ENCODE measurements around the gene HTRA3. TPM values are rescaled to one million over a fixed set of nuclear protein-coding genes. Genes with fewer than 3 reads are reported as not detected.
A peak's percentile ranks its signal among the peaks of the same experiment; 100 is the strongest.
"Not testable (repeated sequence)": the region's sequence is repeated elsewhere in the genome, so short reads cannot be mapped to it uniquely, and the experiment has no call there.

The HTRA3 gene
- total and polyA plus RNA-seq, 7 donors, result 7.2 to 26.4 (median 14.0) TPM

DNA sequence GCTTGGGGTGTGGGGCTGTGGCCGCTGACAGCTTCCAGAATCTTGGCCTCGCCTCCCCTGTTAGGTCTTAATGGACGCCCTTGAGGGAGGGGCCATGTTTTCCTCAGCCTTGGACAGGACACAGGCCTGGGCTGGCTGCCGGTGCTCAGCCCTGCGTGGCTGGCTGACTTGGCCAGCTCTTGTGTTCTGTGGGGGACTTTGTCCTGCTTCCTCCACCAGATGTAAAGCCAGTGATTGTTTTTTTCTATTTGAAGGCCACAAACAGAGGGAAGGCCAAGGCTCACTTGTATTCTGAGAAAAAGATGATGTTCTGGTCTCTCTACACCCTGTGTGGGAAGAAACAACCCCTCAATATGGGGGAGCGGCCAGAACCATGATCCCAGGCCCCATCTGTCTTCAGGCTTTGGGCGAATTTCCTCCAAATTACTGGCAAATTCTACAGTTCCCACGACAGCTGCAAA, 71.3 kb downstream of the HTRA3 start:
- ATAC-seq (peak; percentile 74 to 85 (median 78)), DNase-seq (peak; percentile 81 to 92)
- Histone ChIP-seq H3K36me3 (ENCODE audit: insufficient read depth in 1 of 2, low read depth in 1 of 2) (no peaks in the 10 kb centered on the region), H3K4me3 (no peak overlapping the region), H3K27ac (peak overlapping the region; percentile 56), H3K4me1 (peaks cover 19% of the 10 kb centered on the region), H3K27me3 (ENCODE audit: insufficient read depth in 3 of 3, low read length in 2 of 3) (no peaks in the 10 kb centered on the region), H3K9me3 (no peaks in the 10 kb centered on the region)
- TF ChIP-seq, protein P1, sequence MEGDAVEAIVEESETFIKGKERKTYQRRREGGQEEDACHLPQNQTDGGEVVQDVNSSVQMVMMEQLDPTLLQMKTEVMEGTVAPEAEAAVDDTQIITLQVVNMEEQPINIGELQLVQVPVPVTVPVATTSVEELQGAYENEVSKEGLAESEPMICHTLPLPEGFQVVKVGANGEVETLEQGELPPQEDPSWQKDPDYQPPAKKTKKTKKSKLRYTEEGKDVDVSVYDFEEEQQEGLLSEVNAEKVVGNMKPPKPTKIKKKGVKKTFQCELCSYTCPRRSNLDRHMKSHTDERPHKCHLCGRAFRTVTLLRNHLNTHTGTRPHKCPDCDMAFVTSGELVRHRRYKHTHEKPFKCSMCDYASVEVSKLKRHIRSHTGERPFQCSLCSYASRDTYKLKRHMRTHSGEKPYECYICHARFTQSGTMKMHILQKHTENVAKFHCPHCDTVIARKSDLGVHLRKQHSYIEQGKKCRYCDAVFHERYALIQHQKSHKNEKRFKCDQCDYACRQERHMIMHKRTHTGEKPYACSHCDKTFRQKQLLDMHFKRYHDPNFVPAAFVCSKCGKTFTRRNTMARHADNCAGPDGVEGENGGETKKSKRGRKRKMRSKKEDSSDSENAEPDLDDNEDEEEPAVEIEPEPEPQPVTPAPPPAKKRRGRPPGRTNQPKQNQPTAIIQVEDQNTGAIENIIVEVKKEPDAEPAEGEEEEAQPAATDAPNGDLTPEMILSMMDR (IDR thresholded peaks at IDR 0.05), result no peak
- intact Hi-C loops (cut with DNase I), result loop anchor here (5.0 kb wide), 2 partner anchors 36 to 46 kb away; no protein-coding TSS in a partner anchor
- 21 to 40% (median 24%) methylated on average over 8 of the region's 8 CpGs for WGBS, 3 donors

DNA sequence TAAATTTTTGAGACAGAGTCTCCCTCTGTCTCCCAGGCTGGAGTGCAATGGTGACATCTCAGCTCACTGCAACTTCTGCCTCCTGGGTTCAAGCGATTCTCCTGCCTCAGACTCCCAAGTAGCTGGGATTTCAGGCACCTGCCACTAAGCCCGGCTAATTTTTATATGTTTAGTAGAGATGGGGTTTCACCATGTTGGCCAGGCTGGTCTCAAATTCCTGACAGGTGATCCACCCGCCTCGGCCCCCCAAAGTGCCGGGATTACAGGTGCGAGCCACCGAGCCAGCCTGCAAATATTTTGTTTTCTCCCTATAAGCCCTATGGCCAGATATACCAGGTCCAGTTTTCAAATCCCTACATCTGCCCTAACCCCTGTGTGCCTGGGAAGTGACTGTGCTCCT, 71.7 kb downstream of the HTRA3 start:
- Histone ChIP-seq H3K4me1 (peaks cover 19% of the 10 kb centered on the region), H3K27ac (peak overlapping the region; percentile 56)
- H3K9me3 ChIP-seq; H3K4me3 ChIP-seq; H3K27me3 ChIP-seq (ENCODE audit: insufficient read depth in 3 of 3, low read length in 2 of 3); H3K36me3 ChIP-seq (ENCODE audit: insufficient read depth in 1 of 2, low read depth in 1 of 2); DNase-seq: not testable (repeated sequence)
- 23 to 47% (median 34%) methylated on average over 7 of the region's 7 CpGs for WGBS, 3 donors
- ATAC-seq, result peak in 1 of 4 donors; percentile 15
- intact Hi-C loops (cut with DNase I), result loop anchor here (5.0 kb wide), 2 partner anchors 36 to 46 kb away; no protein-coding TSS in a partner anchor

DNA sequence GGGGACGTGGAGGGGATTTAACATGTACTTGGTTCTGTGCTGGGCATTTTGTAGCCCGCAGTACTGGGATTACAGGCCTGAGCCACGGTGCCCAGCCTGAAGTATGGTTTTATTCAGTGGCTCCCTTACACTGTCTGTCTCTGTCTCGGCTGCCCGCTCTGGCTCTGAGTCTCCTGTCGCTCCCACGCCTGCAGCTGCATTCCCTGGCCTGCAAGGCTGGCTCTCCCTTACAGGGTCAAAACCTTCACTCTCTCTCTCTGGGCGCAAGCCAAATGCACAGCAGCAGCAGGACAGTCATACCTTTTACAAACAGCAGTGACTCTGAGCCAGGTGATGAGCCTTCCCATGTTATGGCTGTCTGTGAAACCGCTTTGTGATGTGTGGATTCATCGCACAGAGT, 72.1 kb downstream of the HTRA3 start:
- WGBS, 3 donors, result 30 to 56% (median 37%) methylated on average over 10 of the region's 10 CpGs
- H3K36me3 ChIP-seq (ENCODE audit: insufficient read depth in 1 of 2, low read depth in 1 of 2), result no peaks in the 10 kb centered on the region
- peak; percentile 61 to 87 for DNase-seq
- H3K4me1 ChIP-seq, result peaks cover 19% of the 10 kb centered on the region
- TF ChIP-seq, protein P1 (IDR thresholded peaks at IDR 0.05), result no peak
- H3K9me3 ChIP-seq, result no peaks in the 10 kb centered on the region
- H3K4me3 ChIP-seq, result no peak overlapping the region
- intact Hi-C loops (cut with DNase I), result loop anchor here (5.0 kb wide), 2 partner anchors 36 to 46 kb away; no protein-coding TSS in a partner anchor
- no peaks in the 10 kb centered on the region for H3K27me3 ChIP-seq (ENCODE audit: insufficient read depth in 3 of 3, low read length in 2 of 3)
- H3K27ac ChIP-seq, result peak overlapping the region; percentile 56
- ATAC-seq, result peak; percentile 76 to 86 (median 82)

DNA sequence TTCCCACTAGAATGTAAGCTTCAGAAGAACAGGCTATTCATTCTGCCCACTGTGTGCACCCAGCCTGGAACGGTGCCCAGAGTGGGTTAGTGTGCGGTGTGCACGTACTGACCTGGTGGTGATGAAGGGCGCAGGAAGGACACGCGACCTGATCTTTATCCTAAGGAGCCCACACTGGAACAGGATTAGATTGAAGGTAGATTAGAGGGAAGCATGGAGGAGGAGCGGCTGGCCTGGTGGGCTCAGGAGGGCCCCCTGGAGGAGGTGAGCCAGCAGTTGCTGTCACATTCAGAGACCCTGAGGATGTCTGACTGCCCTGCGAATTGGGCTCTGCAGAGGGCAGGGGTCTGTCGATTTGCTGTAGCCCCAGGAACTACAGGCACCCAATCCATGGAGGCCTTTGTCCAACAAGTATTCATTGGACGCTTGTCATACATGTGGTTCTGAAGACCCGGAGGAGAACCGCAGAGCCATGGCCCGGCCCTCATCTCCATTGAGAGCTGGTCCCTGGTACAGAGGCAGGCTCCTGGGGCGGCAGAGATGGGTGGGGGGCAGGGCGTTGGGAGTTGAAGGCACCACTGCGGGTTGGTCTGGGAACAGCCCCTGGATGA, 73.2 kb downstream of the HTRA3 start:
- TF ChIP-seq, protein P1 (IDR thresholded peaks at IDR 0.05), result no peak
- Histone ChIP-seq H3K4me1 (peaks cover 19% of the 10 kb centered on the region), H3K27me3 (ENCODE audit: insufficient read depth in 3 of 3, low read length in 2 of 3) (no peaks in the 10 kb centered on the region), H3K9me3 (no peaks in the 10 kb centered on the region), H3K27ac (no peak overlapping the region), H3K36me3 (ENCODE audit: insufficient read depth in 1 of 2, low read depth in 1 of 2) (no peaks in the 10 kb centered on the region), H3K4me3 (no peak overlapping the region)
- intact Hi-C loops (cut with DNase I), result loop anchor here (5.0 kb wide), 2 partner anchors 35 to 45 kb away; no protein-coding TSS in a partner anchor
- no peak for DNase-seq
- ATAC-seq, result no peak
- WGBS, 3 donors, result 68 to 85% (median 74%) methylated on average over 16 of the region's 16 CpGs

DNA sequence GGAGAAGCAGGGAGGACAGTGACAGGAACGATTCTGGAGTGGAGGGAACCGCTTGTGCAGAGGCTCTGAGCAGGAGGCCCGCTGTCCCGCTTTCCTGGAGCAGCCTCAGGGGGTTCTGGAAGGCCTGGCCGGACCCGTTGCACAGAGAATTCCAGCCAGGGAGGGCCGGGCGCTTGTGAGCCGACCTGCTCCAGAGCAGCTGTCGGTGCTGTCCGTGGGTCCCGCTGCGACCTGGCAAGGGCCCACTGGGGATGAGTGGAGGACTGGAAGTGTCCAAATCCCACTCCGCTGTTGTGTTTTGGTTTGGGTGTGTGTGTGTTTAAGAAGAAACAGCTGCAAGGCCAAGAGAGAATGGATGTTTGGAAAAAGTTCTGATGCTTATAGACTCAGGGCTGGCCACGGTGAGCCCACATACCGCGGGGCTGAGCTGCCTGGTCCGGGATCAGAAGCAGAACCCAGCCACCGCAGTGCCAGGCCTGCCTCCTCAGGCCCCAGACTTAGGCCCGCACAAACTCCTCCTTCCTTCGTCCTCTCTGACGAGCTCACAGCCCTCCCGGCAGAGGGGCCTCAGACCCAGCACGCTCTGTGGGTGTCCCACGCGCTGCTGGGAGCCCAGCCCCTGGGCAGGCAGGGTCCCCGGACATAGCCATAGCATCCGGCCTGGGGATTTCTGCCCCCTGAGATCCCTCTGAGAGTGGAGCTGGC, 73.9 kb downstream of the HTRA3 start:
- Histone ChIP-seq H3K27ac (peak overlapping the region; percentile 16), H3K9me3 (no peaks in the 10 kb centered on the region), H3K27me3 (ENCODE audit: insufficient read depth in 3 of 3, low read length in 2 of 3) (no peaks in the 10 kb centered on the region), H3K4me1 (peaks cover 19% of the 10 kb centered on the region), H3K4me3 (no peak overlapping the region), H3K36me3 (ENCODE audit: insufficient read depth in 1 of 2, low read depth in 1 of 2) (no peaks in the 10 kb centered on the region)
- intact Hi-C loops (cut with DNase I), result loop anchor here (5.0 kb wide), 2 partner anchors 34 to 44 kb away; no protein-coding TSS in a partner anchor
- peak in 1 of 2 donors; percentile 72 for DNase-seq
- TF ChIP-seq, protein P1 (IDR thresholded peaks at IDR 0.05), result no peak
- ATAC-seq, result no peak
- WGBS, 3 donors, result 62 to 68% (median 63%) methylated on average over 28 of the region's 28 CpGs

Data from psoas muscle (tissue), 8 donors.